GM18858 (cell line): ENCODE results near the gene CARS2.
"Not testable (repeated sequence)": the region's sequence is repeated elsewhere in the genome, so short reads cannot be mapped to it uniquely, and the experiment has no call there.

Source experiments
- ATAC-seq: cut with Tn5 transposase; IDR thresholded peaks from one replicate; pipeline ENCODE4 v1.9.1; 2021; ENCODE audit not compliant: unreplicated experiment

CARS2 gene

GRCh38 chr13:110639935-110640334, 66.0 kb downstream of the CARS2 start:
- ATAC-seq, result no peak

GRCh38 chr13:110638814-110639806, 66.8 kb downstream of the CARS2 start:
- no peak for ATAC-seq

- ATAC-seq, result no peak
These were observed 67.7 kb downstream of the CARS2 start for GRCh38 chr13:110638257-110638656.

- ATAC-seq, result no peak
These were observed 68.2 kb downstream of the CARS2 start for GRCh38 chr13:110637747-110638146.

GRCh38 chr13:110637275-110637674, 68.6 kb downstream of the CARS2 start:
- no peak for ATAC-seq

- ATAC-seq, result no peak
These were observed 69.2 kb downstream of the CARS2 start for GRCh38 chr13:110636701-110637201.

GRCh38 chr13:110636053-110636475, 69.9 kb downstream of the CARS2 start:
- no peak for ATAC-seq

GRCh38 chr13:110635405-110636002, 70.4 kb downstream of the CARS2 start:
- no peak for ATAC-seq

GRCh38 chr13:110634558-110634957, 71.4 kb downstream of the CARS2 start:
- ATAC-seq, result no peak

- no peak for ATAC-seq
These were observed 72.1 kb downstream of the CARS2 start for GRCh38 chr13:110633776-110634175.

GRCh38 chr13:110632255-110632654, 73.7 kb downstream of the CARS2 start:
- not testable (repeated sequence) for ATAC-seq

- no peak for ATAC-seq
These were observed 75.3 kb downstream of the CARS2 start for GRCh38 chr13:110630566-110631119.

- no peak for ATAC-seq
These were observed 76.2 kb downstream of the CARS2 start for GRCh38 chr13:110629735-110630134.

- no peak for ATAC-seq
These were observed 76.8 kb downstream of the CARS2 start for GRCh38 chr13:110628952-110629701.

GRCh38 chr13:110628477-110628793, 77.5 kb downstream of the CARS2 start:
- ATAC-seq, result no peak

GRCh38 chr13:110627761-110628476, 78.0 kb downstream of the CARS2 start:
- no peak for ATAC-seq

- ATAC-seq, result no peak
These were observed 78.6 kb downstream of the CARS2 start for GRCh38 chr13:110627351-110627750.

- ATAC-seq, result no peak
These were observed 79.4 kb downstream of the CARS2 start for GRCh38 chr13:110626521-110626920.

- no peak for ATAC-seq
These were observed 80.1 kb downstream of the CARS2 start for GRCh38 chr13:110625771-110626321.
